HG03280 (cell line): ENCODE data around the gene TC2N.
"Not testable (repeated sequence)": the region's sequence is repeated elsewhere in the genome, so short reads cannot be mapped to it uniquely, and the experiment has no call there.

Experiments
- ATAC-seq: cut with Tn5 transposase; IDR thresholded peaks from one replicate; pipeline ENCODE4 v1.9.1; 2021; ENCODE audit warnings: mild to moderate bottlenecking, moderate library complexity; ENCODE audit not compliant: unreplicated experiment

Gene TC2N

GRCh38 chr14:91835197-91835919, 32.0 kb downstream of the TC2N start:
- ATAC-seq = peak; percentile 7

GRCh38 chr14:91834571-91834970, 32.8 kb downstream of the TC2N start:
- no peak for ATAC-seq

GRCh38 chr14:91831337-91831736, 36.0 kb downstream of the TC2N start:
- ATAC-seq = no peak

- no peak for ATAC-seq
Observed at GRCh38 chr14:91830777-91831176, 36.6 kb downstream of the TC2N start.

- no peak for ATAC-seq
Observed at GRCh38 chr14:91829511-91829910, 37.8 kb downstream of the TC2N start.

GRCh38 chr14:91827746-91828145, 39.6 kb downstream of the TC2N start:
- ATAC-seq = no peak

- ATAC-seq = no peak
Observed at GRCh38 chr14:91817566-91818325, 49.6 kb downstream of the TC2N start.

- no peak for ATAC-seq
Observed at GRCh38 chr14:91814317-91814716, 53.0 kb downstream of the TC2N start.

- no peak for ATAC-seq
Observed at GRCh38 chr14:91810699-91811098, 56.6 kb downstream of the TC2N start.

- no peak for ATAC-seq
Observed at GRCh38 chr14:91806716-91807115, 60.6 kb downstream of the TC2N start.

- ATAC-seq = not testable (repeated sequence)
Observed at GRCh38 chr14:91806094-91806493, 61.2 kb downstream of the TC2N start.

- no peak for ATAC-seq
Observed at GRCh38 chr14:91805659-91806058, 61.7 kb downstream of the TC2N start.

- no peak for ATAC-seq
Observed at GRCh38 chr14:91801358-91801757, 66.0 kb downstream of the TC2N start.

GRCh38 chr14:91796617-91797347, 70.6 kb downstream of the TC2N start:
- ATAC-seq = no peak

- ATAC-seq = no peak
Observed at GRCh38 chr14:91793704-91794103, 73.6 kb downstream of the TC2N start.

GRCh38 chr14:91786188-91786587, 81.1 kb downstream of the TC2N start:
- no peak for ATAC-seq

GRCh38 chr14:91780452-91780851, 86.9 kb downstream of the TC2N start:
- no peak for ATAC-seq

GRCh38 chr14:91778217-91778616, 89.1 kb downstream of the TC2N start:
- no peak for ATAC-seq

- ATAC-seq = no peak
Observed at GRCh38 chr14:91774140-91775096, 92.9 kb downstream of the TC2N start.

GRCh38 chr14:91770185-91770584, 97.2 kb downstream of the TC2N start:
- no peak for ATAC-seq
